HepG2 (cell line): ENCODE results near the gene KIAA1328. TPM values are rescaled to one million over a fixed set of nuclear protein-coding genes. Genes with fewer than 3 reads are reported as not detected.

ENCODE experiments used
- BRD4 ChIP-seq: sonication (generic); formaldehyde crosslinking; IDR thresholded peaks from 2 replicates; pipeline ENCODE4 v1.4.0; 2020; ENCODE audit warnings: missing genetic modification reagents
- CSRNP1 ChIP-seq: sonication (generic); formaldehyde crosslinking; IDR thresholded peaks from 2 replicates; pipeline ENCODE4 v1.8.1; 2023; ENCODE audit warnings: mild to moderate bottlenecking, missing genetic modification reagents
- IRF1 ChIP-seq: sonication (generic); formaldehyde crosslinking; IDR thresholded peaks from 2 replicates; pipeline ENCODE4 v1.4.0; 2020; ENCODE audit warnings: low read depth, mild to moderate bottlenecking, missing genetic modification reagents
- POLR2G ChIP-seq: fragments of 200-400 bp; formaldehyde crosslinking; IDR thresholded peaks from 2 replicates; pipeline ENCODE4 v1.6.1; 2018; ENCODE audit warnings: mild to moderate bottlenecking, low read depth, low read length, moderate library complexity
- SETDB1 ChIP-seq: sonication (generic); formaldehyde crosslinking; IDR thresholded peaks from 2 replicates; pipeline ENCODE4 v1.5.1; 2020; ENCODE audit warnings: missing genetic modification reagents, mild to moderate bottlenecking, borderline replicate concordance
- ZNF512B ChIP-seq: sonication (generic); formaldehyde crosslinking; IDR thresholded peaks from 2 replicates; pipeline ENCODE4 v1.5.1; 2020; ENCODE audit warnings: missing genetic modification reagents, mild to moderate bottlenecking, borderline replicate concordance
- ZNF556 ChIP-seq: sonication (generic); formaldehyde crosslinking; IDR thresholded peaks from 2 replicates; pipeline ENCODE4 v1.4.0; 2020; ENCODE audit warnings: mild to moderate bottlenecking, missing genetic modification reagents, borderline replicate concordance
- ZNF724P ChIP-seq: sonication (generic); formaldehyde crosslinking; IDR thresholded peaks from 2 replicates; pipeline ENCODE4 v1.8.0; 2022; ENCODE audit warnings: missing genetic modification reagents, borderline replicate concordance
- ZSCAN30 ChIP-seq: sonication (generic); formaldehyde crosslinking; IDR thresholded peaks from 2 replicates; pipeline ENCODE4 v1.5.0; 2020; ENCODE audit warnings: mild to moderate bottlenecking, missing genetic modification reagents
- polyA plus RNA-seq, 8 experiments: library from polyadenylated mRNA; depleted of rRNA in 3 of 8; stranded (reverse) in 7 of 8; unstranded in 1 of 8; fragments of >200 nt; fragmentation: Illumina TruSeq in 4 of 8; extraction: Trizol in 4 of 8; gene quantifications; 2 replicates each; pipeline versions ENCODE4 v1.2.1 to v1.2.3, GENCODE V29; 2011 to 2016; ENCODE audit warnings: low read depth in 4 of 8, missing spikeins in 1 of 8, mixed read lengths in 1 of 8; ENCODE audit not compliant: insufficient read depth in 1 of 8
- total RNA-seq, 5 experiments: library from RNA; depleted of rRNA; stranded (reverse); fragments of >200 nt; fragmentation: Illumina TruSeq; extraction: Trizol; gene quantifications; 2 replicates each; pipeline ENCODE4 v1.2.3, GENCODE V29; 2016; ENCODE audit warnings: low read depth in 1 of 5

Gene KIAA1328
- total and polyA plus RNA-seq, 2 of the 13 experiments (the other 11 are each of a cell fraction or from before 2014, with no cell fraction given), result 4.1 to 6.0 TPM

- TF ChIP-seq ZNF512B (CRISPR knock-in tag), result no peak
- no peak for TF ChIP-seq ZNF724P (CRISPR knock-in tag)
- no peak for TF ChIP-seq BRD4 (CRISPR knock-in tag)
- no peak for TF ChIP-seq SETDB1 (CRISPR knock-in tag)
- TF ChIP-seq CSRNP1 (CRISPR knock-in tag), result no peak
- no peak for TF ChIP-seq ZSCAN30
- TF ChIP-seq POLR2G, result no peak
- TF ChIP-seq IRF1, result no peak
- TF ChIP-seq ZNF556 (CRISPR knock-in tag), result no peak
Observed at GRCh38 chr18:36963464-36963863, 134.5 kb downstream of the KIAA1328 start (continued).
